NCI-H82 (cell line): ENCODE data around the gene HERPUD2.
"Not testable (repeated sequence)": the region's sequence is repeated elsewhere in the genome, so short reads cannot be mapped to it uniquely, and the experiment has no call there.

ENCODE experiments used
- DNase-seq: peaks from one replicate; lab custom pipeline; 2025; lab: John Stamatoyannopoulos, UW

HERPUD2 gene

DNA sequence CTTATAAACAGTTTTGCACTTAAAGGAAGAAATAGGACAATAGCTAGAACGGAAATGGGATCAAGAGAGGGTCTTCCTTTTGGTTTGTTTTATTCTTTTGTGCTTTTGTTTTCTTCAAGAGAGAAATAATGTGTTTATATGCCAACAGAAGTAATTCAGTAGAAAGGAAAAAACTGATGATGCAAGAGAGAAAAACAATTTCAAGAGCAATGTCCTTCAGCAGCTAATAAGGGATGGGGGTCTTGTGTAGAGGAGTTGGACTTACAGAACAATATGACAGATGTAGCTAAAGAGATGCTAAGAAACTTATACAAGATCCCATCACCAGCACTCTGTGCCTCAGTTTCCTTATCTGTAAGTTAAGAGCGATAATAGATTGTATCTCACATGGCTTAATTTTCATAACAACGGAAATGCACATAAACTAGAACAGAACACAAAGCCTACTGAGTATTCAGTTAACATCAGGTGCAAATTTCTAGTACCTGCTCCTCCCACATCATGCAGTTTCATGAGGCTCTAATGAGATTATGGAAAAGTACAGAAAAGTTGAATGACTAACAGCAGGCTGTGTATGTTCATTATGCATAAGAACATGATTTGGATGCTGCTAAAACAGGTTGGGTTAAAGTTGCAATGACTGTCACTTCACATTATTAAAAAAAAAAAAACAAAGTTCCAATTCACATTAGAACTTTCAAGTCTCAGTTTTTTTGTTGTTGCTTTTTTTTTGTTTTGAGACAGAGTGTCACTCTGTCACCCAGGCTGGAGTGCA lies 17.2 kb downstream of the HERPUD2 start:
- DNase-seq = no peak

DNA sequence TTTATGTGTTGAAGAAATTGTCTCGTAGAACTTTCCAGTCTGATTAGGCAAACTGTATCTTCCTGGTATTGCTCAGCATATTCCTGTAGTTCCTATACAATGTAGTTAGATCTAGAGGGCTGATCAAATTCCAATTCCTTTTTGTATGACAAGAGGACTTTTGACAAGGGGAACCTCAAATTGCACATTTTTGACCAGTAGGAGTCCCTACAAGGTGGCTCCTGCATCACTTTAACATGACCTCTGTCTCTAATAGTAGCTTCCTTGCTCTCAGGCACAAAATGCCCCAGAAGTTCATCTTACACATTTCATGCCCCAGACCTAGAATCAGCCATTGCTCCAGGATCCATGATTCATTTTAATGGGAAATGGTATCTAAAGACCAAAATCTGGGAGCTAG lies 18.7 kb downstream of the HERPUD2 start:
- DNase-seq = no peak

DNA sequence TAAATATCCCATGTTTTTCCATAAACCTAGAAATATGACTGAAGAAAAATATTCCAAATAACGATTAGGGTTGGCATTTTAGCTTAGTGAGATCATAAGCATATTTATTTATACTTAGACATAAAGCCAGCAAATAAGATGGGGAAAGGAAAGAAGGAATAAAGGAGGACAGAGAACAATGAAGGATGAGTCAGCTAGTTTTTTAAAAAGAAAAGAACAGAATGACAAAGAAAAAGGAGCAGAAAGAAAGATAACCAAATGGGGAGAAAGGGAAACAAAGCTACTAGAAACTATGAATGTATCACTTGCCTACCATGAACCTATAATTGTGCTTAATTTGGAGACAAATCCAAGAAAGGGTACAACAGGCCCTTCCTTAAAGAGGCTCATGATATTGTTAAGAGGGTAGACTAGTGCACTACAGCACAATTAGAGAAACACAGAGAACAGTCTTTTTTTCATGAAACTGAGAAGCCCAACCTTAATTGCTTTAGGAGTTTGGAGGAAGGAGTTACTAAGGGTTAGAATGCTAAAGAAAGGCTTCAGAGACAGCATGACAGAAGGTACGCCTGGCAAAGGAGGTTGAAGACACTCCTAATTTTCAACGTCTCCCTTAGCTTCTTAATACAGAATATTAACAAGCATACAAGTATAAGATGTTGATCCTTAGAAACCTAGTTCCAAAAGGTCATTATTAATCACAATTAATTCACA lies 23.9 kb downstream of the HERPUD2 start:
- no peak for DNase-seq

DNA sequence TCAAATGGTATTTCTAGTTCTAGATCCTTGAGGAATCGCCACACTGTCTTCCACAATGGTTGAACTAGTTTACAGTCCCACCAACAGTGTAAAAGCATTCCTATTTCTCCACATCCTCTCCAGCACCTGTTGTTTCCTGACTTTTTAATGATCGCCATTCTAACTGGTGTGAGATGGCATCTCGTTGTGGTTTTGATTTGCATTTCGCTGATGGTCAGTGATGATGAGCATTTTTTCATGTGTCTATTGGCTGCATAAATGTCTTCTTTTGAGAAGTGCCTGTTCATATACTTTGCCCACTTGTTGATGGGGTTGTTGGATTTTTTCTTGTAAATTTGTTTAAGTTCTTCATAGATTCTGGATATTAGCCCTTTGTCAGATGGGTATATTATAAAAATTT lies 34.5 kb downstream of the HERPUD2 start:
- DNase-seq = not testable (repeated sequence)

DNA sequence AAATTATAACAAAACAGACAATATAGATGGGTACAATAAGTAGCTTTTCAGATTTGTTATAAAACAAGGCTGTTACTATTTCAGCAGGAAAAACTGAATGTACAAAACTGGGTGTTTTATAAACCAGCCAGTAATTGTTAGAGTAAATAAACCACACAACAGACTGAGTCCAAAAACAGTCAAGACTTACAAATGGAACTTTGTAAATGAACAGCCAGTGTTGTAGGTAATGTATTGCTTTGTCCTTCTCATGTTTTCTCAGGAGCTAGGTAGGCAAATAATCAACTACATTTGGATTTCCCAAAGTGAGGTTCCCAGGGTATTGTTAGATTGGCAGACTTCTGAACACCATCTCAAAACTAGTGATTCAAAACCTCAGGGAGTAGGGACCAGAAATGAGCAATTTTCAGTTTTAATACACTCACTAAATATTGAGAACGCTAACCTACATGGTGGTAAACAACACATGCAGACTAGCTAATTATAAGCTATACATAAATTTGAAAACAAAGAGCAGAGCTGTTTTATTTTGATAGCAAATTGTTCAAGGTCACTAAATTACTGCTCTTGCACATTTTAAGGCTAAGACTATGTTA lies 36.2 kb downstream of the HERPUD2 start:
- no peak for DNase-seq

DNA sequence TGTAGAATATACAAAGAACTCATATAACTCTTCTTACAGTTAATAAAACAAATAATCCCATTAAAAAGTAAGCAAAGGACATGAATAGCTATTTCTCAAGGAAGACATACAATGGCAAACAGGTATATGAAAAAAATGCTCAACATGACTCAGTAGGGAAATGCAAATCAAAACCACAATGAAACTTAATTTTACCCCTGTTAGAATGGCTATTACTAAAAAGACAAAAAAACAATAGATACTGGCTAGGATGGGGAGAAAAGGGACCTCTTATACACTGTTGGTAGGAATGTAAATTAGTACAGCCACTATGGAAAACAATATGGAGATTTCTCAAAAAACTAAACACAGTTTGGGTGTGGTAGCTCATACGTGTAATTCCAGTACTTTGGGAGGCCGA lies 37.8 kb downstream of the HERPUD2 start:
- no peak for DNase-seq

DNA sequence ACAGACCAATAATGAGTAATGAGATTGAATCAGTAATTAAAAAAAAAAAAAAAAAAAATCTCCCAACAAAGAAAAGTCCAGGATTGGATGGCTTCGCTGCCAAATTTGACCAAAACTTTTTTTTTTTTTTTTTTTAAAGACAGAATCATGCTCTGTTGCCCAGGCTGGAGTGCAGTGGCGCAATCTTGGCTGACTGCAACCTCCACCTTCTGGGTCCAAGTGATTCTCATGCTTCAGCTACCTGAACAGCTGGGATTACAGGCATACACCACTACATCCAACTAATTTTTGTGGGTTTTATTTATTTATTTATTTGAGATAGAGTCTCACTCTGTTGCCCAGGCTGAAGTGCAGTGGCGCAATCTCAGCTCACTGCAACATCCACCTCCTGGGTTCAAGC lies 40.4 kb downstream of the HERPUD2 start:
- not testable (repeated sequence) for DNase-seq

DNA sequence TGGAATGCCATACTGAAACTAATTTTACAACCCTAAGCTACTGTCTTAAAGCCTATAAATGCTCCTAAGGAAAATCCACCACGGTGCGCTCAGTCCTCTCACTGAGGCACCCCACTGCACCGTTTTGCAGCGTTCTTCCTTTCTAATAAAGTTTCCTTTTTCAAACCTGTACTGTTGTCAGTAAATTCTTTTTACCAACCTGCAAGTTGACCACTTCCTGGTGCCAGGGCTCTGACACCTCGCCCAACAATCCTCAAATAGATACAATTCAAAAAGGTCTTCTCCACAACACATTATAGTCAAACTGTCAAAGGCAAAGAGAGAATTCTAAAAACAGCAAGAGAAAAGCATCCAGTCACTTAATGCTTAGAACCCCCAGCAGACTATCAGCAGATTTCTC lies 42.8 kb downstream of the HERPUD2 start:
- DNase-seq = no peak

DNA sequence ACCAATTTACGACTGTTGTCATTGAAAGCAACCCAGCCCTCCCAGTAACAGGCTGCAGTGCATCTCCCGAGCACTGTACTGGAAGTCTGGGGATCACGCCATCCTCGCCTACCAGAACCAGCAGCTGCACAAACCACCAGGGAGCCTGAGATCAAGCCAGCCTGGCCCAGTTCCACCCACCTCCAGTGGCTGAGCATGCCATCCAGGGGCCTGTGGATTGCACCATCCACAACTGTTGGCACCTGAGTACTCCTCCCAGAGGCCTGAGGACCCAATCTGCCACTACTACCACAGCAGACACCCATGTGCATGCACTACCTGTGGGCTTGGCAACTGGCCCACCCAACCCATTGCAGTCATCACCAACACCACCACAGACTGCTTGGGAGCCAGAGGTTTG lies 44.2 kb downstream of the HERPUD2 start:
- DNase-seq = no peak

DNA sequence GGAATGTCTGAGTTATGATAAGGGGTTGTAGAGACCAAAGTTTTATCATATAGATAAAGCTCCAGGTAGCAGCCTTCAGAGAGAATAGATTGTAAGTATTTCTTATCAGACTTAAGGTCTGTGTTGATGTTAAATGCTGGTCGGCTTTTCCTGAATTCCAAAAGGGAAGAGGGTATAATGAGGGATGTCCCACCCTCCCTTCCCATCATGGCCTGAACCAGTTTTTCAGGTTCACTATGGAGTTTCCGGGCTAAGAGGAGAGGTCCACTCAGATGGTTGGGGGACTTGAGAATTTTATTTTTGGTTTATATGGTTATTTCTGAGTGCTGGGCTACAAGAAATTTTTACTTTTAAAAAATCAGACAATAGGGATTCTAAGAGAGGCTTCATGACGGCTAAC lies 45.2 kb downstream of the HERPUD2 start:
- no peak for DNase-seq

DNA sequence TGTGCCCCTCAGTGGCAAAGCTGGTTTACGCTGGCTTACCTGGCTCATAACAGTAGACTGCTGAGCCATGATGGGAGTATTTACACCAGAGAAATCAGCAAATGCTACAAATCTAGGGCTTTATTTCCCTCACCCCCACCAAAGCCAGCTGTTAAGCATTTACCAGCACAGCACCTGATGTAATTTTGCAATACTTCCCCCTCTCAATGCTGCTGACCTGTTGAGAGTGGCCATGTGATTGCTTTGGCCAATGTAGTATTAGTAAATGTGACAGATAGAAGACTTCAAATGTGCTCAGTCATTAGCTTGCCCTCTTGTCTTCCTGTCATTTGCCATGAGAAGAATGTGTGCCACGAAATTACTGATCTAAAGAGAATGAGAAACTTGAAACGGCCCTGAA lies 46.6 kb downstream of the HERPUD2 start:
- DNase-seq = peak; percentile 4

DNA sequence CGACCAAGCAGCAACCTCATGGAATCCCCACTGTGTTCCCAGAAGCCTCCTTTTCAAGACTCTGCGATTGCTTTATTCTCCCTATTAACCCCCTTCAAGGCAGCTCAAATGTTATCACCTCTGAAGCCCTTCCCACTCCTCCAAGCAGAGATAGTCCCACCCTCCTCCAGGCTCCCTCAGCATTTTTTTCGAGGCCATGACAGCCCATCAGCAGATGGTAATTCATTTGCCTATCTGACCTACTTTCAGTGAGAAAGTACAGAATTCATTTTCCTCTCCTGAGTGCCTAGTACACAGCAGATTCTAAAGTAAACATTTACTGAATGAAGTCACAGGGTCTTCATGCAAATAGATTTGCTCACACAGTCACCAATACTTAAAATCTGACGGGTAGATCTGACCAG lies 47.8 kb downstream of the HERPUD2 start:
- peak; percentile 33 for DNase-seq

DNA sequence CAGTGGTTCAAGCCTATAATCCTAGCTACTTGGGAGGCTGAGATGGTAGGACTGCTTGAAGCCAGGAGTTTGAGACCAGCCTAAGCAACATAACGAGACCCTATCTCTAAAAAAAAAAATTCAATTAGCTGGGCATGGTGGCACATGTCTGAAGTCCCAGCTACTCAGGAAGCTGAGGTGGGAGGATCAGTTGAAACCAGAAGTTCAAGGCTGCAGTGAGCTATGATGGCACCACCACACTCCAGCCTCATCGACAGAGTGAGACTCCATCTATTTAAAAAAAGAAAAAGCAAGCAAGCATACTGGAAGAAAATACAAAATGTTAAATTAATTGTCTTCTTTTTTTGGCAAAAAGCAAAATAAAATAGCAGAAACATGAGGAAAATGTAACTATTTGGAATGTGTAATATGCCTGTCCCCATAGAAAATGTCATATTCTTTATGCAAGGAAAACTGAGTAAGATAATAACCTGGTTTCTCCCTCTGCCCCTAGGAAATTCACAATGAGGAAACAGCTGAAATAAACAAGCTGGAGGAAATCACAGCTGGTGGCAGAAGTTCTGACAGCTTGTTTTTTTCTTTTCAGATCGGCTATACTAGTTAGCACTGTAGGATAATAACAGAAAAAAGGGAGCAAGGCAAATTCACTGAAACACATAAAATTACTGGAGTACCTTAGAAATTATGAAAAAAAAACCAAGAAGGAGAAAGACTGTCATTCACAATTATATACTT lies 48.5 kb downstream of the HERPUD2 start:
- DNase-seq = no peak

DNA sequence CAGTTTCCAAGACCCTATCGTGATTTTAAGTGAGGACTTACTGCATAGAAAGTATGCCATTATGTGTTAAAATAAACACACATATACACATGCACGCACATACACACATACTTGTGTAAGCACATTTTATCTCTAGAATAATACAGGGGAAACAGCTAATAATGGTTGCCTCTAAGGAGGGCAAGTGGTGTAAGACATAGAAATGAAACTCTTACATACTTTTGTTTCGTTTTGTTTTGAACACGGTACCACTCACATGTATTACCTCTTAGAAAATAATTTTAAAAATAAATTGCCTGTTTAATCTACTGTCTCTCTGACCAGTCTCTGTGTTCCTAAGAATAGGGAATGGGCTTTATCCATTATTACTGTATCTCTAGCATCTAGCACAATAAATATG lies 49.2 kb downstream of the HERPUD2 start:
- DNase-seq = no peak

DNA sequence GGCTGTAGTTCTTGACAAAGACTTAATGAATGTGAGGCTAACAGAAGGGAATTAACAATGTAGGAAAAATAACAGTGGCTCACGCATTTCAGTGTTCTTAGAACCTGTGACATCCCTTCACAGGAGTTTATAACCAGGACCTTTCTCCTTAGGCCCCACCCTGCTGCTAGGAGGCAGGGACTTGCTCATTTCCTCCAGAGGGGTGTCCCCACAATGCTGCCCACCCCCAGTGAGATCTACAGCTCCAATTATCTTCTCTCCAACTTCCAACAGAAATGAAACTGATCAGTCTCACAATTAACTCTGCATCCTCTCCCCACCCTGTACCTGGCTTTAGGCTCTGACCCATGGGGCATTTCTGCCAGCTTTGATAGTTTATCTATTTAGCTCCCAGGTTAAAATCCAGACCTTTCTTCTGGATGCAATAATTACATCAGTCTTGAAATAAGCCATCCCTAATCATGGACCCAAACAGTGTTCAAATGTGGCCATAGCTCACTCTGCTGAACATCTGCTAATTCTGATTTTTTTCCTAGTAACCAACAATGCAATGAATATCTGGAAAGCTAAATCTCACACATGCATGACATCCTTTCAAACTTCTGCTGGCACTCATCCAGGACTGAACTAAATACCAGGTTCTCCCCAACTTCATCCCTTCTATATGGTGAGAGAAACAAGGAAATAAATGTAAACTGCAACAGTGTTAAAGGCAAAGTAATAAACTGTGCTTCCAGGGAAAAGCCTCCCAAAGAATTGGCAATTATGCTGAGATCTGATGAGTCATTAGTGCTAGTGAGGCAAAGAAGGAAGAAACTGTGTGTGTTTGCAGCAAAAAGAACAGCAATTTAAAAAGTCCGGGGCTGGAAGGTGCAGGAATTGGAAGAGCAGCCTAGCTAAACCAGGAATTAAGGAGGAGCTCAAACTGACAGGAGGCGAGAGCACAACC lies 64.6 kb downstream of the HERPUD2 start:
- peak; percentile 61 for DNase-seq

DNA sequence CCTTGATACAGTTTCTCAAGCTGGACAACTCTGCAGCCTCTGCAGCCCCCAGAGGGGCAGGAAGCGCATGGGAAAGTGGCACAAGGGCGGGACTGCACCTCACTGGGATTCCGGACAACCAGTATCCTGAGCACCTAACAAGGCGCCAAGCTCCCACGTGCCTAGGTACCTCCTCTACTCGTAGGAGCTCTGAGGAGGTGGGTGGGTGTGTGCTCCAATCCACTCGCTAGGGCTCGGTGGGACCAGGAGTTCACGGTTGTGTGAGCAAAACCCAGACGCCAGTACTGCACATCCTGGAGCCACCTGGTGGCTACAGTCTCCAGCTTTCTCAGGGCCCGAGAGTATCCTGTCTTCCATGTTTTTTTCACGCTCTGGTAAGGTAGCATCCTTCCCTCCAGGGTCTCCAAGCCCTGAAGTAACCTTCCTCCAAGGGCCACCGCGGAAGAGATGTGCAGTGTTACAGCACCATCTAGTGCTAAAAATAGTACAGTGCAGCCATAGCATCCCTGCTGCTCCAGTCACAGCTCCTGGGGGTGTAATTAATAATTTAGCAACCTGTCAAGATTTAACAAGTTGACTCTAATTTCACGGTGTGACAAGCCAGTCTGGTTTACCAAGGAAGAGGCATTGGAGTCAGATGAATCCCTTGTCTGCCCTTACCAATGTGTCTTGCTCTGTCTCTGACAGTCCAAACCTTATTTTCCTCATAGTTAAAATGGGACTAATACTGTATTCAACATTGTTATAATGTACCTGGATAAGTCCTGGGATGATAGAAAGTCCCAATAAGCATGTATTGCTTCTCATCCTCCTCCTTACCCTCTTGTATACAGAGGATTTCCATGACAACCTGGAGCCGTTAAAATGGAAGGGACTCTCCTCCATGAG lies 70.4 kb downstream of the HERPUD2 start:
- peak; percentile 77 for DNase-seq

DNA sequence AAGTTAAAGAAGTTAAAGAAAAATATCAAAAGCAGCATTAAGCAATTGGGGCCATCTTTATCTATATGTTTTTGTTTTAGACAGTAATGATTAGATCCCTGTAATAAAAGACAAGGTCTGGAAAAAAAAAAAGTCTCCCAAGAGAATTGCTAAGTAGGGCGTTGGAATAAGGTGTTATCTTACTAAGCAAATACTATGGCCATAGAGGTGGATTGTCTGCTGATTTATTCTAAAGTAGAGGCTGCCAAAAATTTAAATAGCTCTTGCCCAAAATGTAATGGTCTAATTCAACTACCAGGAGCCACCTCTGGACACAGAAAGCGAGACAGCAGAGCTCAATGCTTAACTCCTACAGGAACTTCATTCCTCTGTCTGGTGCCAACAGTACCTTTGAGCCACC lies 71.6 kb downstream of the HERPUD2 start:
- DNase-seq = no peak

DNA sequence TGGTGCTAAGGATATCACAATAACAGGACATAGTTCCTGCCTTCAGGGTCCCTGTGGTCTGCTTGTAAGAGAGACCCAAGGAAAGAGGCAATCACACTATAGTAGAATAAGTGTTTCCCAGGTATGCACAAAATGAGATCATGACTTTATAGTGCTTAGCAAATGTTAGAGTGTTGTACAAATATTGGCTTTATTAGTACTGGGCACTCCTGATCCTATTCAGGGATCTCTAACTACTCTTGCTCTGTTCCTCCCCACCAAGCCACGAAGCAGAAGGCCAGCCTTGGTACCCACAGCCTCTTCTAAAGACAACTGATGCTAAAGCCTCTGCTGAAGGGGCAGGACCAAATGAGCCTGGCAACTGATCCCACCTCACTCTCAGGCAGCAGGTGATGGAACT lies 75.1 kb downstream of the HERPUD2 start:
- DNase-seq = no peak

DNA sequence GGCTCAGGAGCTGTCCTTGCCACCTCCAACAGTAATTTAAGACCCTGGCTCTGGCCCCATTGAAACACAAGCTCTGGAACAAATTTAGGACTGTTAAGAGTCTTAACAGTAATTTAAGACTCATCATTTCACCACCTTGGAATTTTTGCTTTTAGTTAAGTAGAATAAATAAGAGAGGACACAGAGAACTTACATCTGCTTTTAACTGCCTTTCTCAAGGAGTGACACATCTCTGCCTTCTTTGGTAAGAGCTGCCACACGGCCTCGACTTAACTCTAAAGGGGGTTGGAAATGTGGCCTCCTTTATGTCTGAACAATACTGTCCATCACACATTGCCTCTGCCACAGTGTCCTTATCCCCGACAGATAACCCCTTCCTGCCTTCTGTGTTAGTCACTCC lies 77.9 kb downstream of the HERPUD2 start:
- DNase-seq = no peak

DNA sequence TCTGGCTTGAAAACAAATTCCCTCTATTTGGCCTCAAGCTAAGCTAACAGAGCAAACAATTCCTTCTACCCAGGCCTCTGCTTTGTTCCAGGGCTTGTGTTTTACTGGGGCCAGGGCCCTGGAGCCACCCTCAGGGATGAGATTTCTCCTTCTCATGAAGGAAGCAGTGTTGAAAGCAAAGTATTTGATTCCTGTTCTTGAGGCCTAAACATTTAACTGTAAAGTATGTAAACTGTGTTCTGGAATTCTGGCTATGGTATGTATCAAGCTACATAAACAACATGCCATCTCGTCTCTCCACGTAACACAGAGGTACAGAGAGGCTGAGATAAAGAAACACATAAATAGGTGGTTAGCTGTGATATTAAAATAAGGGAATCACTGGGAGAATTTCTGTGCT lies 81.8 kb downstream of the HERPUD2 start:
- DNase-seq = no peak
